Measurements from ENCODE around the gene ARPC5.

- TF ChIP-seq POLR2A (IDR thresholded peaks at IDR 0.05) (no peak), CTCF (IDR thresholded peaks at IDR 0.05) (no peak)
Measured at GRCh38 chr1:183634429-183635065, 1.0 kb downstream of the ARPC5 start.
